Peyer's patch (tissue), 4 donors: ENCODE measurements around the gene LMO2. TPM values are rescaled to one million over a fixed set of nuclear protein-coding genes. Genes with fewer than 3 reads are reported as not detected.
"Not testable (repeated sequence)": the region's sequence is repeated elsewhere in the genome, so short reads cannot be mapped to it uniquely, and the experiment has no call there.

Experiments used
- DNase-seq, 3 donors: peaks; one replicate each; pipeline ENCODE4 v3.0.0-alpha.2; 2017 to 2019
- H3K27ac ChIP-seq, 4 donors: fragments of 200-600 bp; sonication (generic); one replicate each; pipeline ENCODE4 v1.5.1; 2016 to 2019
- H3K27me3 ChIP-seq, 2 donors: fragments of 200-600 bp; sonication (generic); one replicate each; pipeline ENCODE4 v1.5.1; 2019
- H3K36me3 ChIP-seq, 3 donors: fragments of 200-600 bp; sonication (generic); one replicate each; pipeline ENCODE4 v1.5.1; 2016 to 2019
- H3K4me1 ChIP-seq, 4 donors: fragments of 200-600 bp; sonication (generic); one replicate each; pipeline ENCODE4 v1.5.1; 2016 to 2019
- H3K4me3 ChIP-seq, 4 donors: fragments of 200-600 bp; sonication (generic); 1 replicate in 3 of 4; 2 replicates in 1 of 4; pipeline ENCODE4 v1.5.1; 2016 to 2019; ENCODE audit warnings: mild to moderate bottlenecking in 1 of 4
- H3K9me3 ChIP-seq, 4 donors: fragments of 200-600 bp; sonication (generic); one replicate each; pipeline ENCODE4 v1.5.1; 2016 to 2019; ENCODE audit warnings: mild to moderate bottlenecking in 1 of 4
- CTCF ChIP-seq, 6 experiments: fragments of 450-650 bp in 4 of 6; fragments of 200-600 bp in 2 of 6; sonication (generic) in 1 of 6; IDR thresholded peaks; one replicate each; pipeline ENCODE4 v1.5.1; 2017 to 2019; ENCODE audit warnings: antibody characterized with exemption in 6 of 6, mild to moderate bottlenecking in 3 of 6, moderate library complexity in 1 of 6
- POLR2A ChIP-seq, 2 donors: fragments of 450-650 bp; IDR thresholded peaks; one replicate each; pipeline ENCODE4 v1.5.1; 2017; ENCODE audit warnings: antibody characterized with exemption in 2 of 2, mild to moderate bottlenecking in 2 of 2, moderate library complexity in 2 of 2
- total RNA-seq, 4 donors: library from RNA; depleted of rRNA; stranded (reverse); fragments of >200 nt; gene quantifications; one replicate each; pipeline ENCODE4 v1.1.0, GENCODE V29; 2016

The LMO2 gene
- total RNA-seq, 4 donors from 2014 or later = 5.1 to 9.1 (median 7.2) TPM

- no peaks in the 10 kb centered on the region for H3K36me3 ChIP-seq
- H3K27me3 ChIP-seq = peaks cover 0 to 11% of the 10 kb centered on the region in 2 donors
- TF ChIP-seq POLR2A (IDR thresholded peaks at IDR 0.05) (no peak), CTCF (IDR thresholded peaks at IDR 0.05) (peak in 5 of 6 experiments; percentile 17 to 72 (median 68))
- DNase-seq = peak in 2 of 3 donors; percentile 22 to 72
- no peak overlapping the region for H3K27ac ChIP-seq
- peaks cover 0 to 8% (median 3%) of the 10 kb centered on the region in 4 donors for H3K4me1 ChIP-seq
- no peaks in the 10 kb centered on the region for H3K9me3 ChIP-seq
- peak overlapping the region in 3 of 4 donors; percentile 28 to 43 (median 42) for H3K4me3 ChIP-seq
Observed at GRCh38 chr11:33829430-33830141, 62.3 kb downstream of the LMO2 start.

GRCh38 chr11:33828604-33829429 lies 63.1 kb downstream of the LMO2 start:
- H3K27me3 ChIP-seq = peaks cover 0 to 11% of the 10 kb centered on the region in 2 donors
- no peak for DNase-seq
- TF ChIP-seq CTCF (IDR thresholded peaks at IDR 0.05) = no peak
- TF ChIP-seq POLR2A (IDR thresholded peaks at IDR 0.05) = no peak
- H3K9me3 ChIP-seq = no peaks in the 10 kb centered on the region
- no peaks in the 10 kb centered on the region for H3K36me3 ChIP-seq
- H3K27ac ChIP-seq = no peak overlapping the region
- H3K4me3 ChIP-seq = peak overlapping the region in 3 of 4 donors; percentile 28 to 43 (median 42)
- peaks cover 0 to 8% (median 3%) of the 10 kb centered on the region in 4 donors for H3K4me1 ChIP-seq

- Histone ChIP-seq H3K4me1 (peaks cover 0 to 8% (median 3%) of the 10 kb centered on the region in 4 donors), H3K4me3 (no peak overlapping the region), H3K9me3 (no peaks in the 10 kb centered on the region), H3K27ac (no peak overlapping the region), H3K36me3 (no peaks in the 10 kb centered on the region), H3K27me3 (peaks cover 0 to 11% of the 10 kb centered on the region in 2 donors)
- no peak for DNase-seq
- TF ChIP-seq POLR2A (IDR thresholded peaks at IDR 0.05) (no peak), CTCF (IDR thresholded peaks at IDR 0.05) (no peak)
Observed at GRCh38 chr11:33827206-33827605, 64.7 kb downstream of the LMO2 start.

GRCh38 chr11:33825854-33826560 lies 65.9 kb downstream of the LMO2 start:
- no peaks in the 10 kb centered on the region for H3K36me3 ChIP-seq
- H3K9me3 ChIP-seq = no peaks in the 10 kb centered on the region
- H3K4me1 ChIP-seq = peaks cover 0 to 8% (median 3%) of the 10 kb centered on the region in 4 donors
- TF ChIP-seq CTCF (IDR thresholded peaks at IDR 0.05) = no peak
- TF ChIP-seq POLR2A (IDR thresholded peaks at IDR 0.05) = no peak
- no peak for DNase-seq
- H3K4me3 ChIP-seq = no peak overlapping the region
- peaks cover 0 to 11% of the 10 kb centered on the region in 2 donors for H3K27me3 ChIP-seq
- H3K27ac ChIP-seq = no peak overlapping the region

GRCh38 chr11:33822981-33823380 lies 68.9 kb downstream of the LMO2 start:
- not testable (repeated sequence) for H3K9me3 ChIP-seq, H3K36me3 ChIP-seq, H3K4me1 ChIP-seq, H3K27ac ChIP-seq, DNase-seq, H3K4me3 ChIP-seq, H3K27me3 ChIP-seq
